Measurements from ENCODE around the gene ZMYM2.

- TF ChIP-seq CTCF (IDR thresholded peaks at IDR 0.05; ENCODE audit: insufficient read depth, low read depth, low read length) (no peak), EZH2 (IDR thresholded peaks at IDR 0.05; ENCODE audit: insufficient read depth, low read length) (no peak)
Observed at GRCh38 chr13:20130652-20131051, 172.1 kb downstream of the ZMYM2 start.

Data from astrocyte (in vitro differentiated cells and primary cell).